Stimulated activated CD4-positive, alpha-beta T cell treated with anti-CD3 and anti-CD28 coated beads, Interleukin-1b, Interleukin-23, amount 100 ng/mL, for 4 hours (primary cell): ENCODE measurements around the gene WDR26.
A peak's percentile ranks its signal among the peaks of the same experiment; 100 is the strongest.
"Not testable (repeated sequence)": the region's sequence is repeated elsewhere in the genome, so short reads cannot be mapped to it uniquely, and the experiment has no call there.

Source experiments
- DNase-seq, 2 donors: peaks; one replicate each; pipeline ENCODE4 v3.0.0-alpha.2; 2020; ENCODE audit warnings: low read depth in 2 of 2

The WDR26 gene

DNA sequence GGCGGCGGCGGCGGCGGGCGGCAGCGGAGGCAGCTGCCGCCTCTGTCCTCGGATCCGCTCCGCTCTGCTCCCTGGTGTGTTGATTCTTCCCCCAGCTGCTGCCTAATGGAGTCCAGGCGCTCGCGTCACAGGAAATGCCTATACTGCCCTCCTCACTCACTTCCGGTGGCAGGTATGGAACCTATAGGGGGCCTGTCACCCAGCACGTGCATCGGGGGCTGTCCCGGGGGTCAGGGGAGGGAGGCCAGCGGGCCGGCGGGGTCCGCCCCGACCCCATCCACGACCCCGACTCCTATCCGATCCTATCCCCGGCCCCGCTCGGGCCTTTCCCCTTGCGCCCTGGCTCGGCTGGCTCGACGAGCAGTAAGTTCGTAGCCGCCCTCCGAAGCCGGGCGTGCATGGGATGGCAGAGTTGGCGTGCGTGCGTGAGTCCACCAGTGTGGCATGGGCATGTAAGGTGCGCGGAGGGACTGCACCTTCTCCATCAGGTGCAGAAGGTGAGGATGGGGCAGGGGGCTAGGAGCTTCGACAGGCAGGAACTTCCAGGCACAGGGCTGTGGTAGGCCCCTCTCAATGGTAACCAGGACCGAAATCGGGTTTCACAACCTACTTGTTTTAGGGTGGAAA is at the start of gene WDR26:
WDR26 (minus strand) TSS at position 107 of the 627 bp plus-strand sequence.
- peak; percentile 66 for DNase-seq

DNA sequence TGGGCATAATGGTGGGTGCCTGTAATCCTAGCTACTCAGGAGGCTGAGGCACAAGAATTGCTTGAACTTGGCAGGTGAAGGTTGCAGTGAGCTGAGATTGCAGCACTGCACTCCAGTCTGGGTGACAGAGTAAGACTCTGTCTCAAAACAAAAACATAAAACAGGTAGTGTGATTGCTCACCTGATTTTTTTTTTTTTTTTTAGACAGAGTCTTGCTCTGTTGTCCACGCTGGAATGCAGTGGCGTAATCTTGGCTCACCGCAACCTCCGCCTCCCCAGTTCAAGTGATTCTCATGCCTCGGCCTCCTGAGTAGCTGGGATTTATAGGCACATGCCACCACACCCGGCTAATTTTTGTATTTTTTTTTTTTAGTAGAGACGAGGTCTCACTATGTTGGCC is 48.6 kb upstream of the WDR26 start:
- DNase-seq = not testable (repeated sequence)

- DNase-seq = no peak
Measured at GRCh38 chr1:224482619-224483018, 48.0 kb upstream of the WDR26 start.

DNA sequence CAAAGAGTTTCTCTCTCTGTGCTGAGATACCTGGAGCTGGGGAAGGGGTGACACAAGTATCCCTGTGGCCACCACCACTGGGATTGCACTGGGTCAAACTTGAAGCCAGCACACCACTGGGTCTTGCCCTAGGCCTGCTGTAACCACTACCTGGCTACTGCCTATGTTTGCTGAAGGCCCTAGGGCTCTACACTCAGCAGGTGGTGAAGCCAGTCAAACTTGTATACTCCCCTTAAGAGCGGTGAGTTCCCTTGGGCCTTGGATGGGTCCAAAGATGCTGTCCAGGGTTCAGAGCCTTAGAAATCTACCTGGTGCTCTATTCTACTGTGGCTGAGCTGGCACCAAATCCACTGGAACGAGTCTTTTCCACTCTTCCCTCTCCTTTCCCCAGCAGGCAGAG is 47.0 kb upstream of the WDR26 start:
- no peak for DNase-seq

GRCh38 chr1:224480888-224481459 is 46.4 kb upstream of the WDR26 start:
- not testable (repeated sequence) for DNase-seq

DNA sequence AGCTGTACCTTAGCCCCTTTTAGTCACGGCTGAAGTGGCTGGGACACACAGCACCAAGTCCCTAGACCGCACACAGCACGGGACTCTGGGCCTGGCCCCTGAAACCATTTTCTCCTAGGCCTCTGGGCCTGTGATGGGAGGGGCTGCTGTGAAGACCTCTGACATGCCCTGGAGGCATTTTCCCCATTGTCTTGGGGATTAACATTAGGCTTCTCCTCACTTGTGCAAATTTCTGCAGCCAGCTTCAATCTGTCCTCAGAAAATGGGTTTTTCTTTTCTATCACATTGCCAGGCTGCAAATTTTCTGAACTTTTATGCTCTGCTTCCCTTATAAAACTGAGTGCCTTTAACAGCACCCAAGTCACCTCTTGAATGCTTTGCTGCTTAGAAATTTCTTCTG is 45.6 kb upstream of the WDR26 start:
- not testable (repeated sequence) for DNase-seq

GRCh38 chr1:224472806-224473205 is 38.2 kb upstream of the WDR26 start:
- DNase-seq = no peak

DNA sequence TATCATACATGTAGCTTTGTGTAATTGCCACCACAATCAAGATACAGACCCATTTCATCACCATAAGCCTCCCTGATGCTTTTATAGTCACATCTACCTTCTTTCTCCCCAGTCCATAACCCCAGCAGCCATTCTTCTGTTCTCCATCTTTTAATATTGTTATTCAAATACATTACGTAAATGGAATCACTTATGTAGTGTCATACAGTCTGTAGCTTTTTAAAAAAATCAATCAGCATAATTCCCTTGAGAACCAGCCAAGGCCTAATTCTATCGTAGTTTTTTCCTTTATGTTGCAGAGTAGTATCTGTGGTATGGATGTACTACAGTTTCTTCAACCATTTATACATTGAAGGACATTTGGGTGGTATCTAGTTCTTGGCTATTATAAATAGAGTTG is 31.6 kb upstream of the WDR26 start:
- no peak for DNase-seq

- DNase-seq = no peak
Measured at GRCh38 chr1:224459966-224460365, 25.4 kb upstream of the WDR26 start.

DNA sequence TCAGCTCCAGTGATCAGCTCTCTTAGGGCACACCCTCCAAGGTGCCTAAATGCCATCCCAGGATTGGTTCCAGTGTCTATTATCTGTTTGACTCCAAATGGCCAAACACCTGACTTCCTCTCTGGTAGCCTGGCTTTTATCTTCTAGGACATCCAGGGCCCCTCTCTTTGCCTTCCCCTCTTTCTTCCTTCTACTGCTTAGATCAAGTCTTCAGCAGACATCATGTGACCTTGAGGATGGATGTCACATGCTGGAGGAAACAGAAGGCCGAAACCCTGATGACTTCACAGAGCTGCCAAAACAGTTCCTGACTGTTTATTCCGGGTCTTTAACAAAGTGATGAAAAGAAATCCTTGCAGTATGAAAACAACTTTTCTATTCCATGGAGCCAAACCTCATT is 24.4 kb upstream of the WDR26 start:
- no peak for DNase-seq

- DNase-seq = no peak
Measured at GRCh38 chr1:224458296-224458695, 23.7 kb upstream of the WDR26 start.

- DNase-seq = no peak
Measured at GRCh38 chr1:224457782-224458144, 23.2 kb upstream of the WDR26 start.

GRCh38 chr1:224456637-224456953 is 22.0 kb upstream of the WDR26 start:
- DNase-seq = no peak

- DNase-seq = no peak
Measured at GRCh38 chr1:224454402-224455055, 19.9 kb upstream of the WDR26 start.

DNA sequence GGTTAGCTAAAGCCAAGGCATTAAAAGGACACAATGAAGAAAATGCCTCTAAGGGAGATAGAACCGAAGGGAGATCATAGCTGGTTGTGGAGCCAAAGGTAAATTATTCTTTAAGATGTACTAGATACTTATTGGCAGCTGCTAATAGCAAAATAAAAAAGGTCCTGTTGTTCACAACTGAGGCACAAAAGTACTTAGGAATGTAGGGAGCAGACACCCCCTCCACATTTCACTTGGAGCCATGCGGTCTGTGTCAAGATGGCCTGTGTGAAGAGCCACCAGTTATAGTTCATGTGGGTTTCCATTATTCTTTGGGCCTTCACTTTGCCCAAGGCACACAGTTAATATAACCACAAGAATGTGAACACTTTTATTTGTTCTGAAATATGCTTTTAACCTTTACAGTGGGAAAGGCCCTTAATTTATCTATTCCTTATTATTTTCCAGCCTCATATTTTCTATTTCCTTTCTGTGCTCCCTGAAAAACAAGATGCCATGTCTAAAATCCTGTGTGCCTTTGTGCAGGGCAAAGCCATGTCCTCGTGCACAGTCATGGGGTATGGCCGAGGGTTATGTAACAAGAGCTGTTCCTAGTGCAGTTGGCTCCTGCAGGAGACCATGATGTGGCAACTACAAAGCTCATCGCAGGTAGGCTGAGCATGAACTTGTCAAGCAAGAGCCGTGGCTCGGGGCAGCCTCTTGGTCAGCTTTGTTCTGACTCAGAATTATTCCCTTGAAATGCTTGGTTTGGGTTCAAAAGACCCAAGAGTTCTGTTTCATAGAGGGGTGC is 16.2 kb upstream of the WDR26 start:
- DNase-seq = no peak

DNA sequence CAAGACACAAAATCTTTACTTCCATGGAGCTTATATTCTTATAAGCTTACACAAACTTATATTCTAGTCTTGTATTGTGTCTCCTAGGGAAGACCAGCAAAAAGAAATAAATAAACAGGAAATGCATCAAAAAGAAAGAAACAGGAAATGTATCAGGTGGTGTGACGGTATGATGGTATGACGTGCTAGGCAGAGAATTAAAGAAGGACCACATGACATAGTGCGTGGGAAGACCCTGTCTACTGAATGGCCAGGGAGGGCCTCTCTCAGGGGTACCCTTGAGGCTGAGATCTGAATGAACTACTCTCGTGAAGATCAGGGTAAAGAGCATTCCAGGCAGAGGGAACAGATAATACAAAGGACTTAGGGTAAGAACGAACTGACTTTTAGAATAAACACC is 15.6 kb upstream of the WDR26 start:
- no peak for DNase-seq

DNA sequence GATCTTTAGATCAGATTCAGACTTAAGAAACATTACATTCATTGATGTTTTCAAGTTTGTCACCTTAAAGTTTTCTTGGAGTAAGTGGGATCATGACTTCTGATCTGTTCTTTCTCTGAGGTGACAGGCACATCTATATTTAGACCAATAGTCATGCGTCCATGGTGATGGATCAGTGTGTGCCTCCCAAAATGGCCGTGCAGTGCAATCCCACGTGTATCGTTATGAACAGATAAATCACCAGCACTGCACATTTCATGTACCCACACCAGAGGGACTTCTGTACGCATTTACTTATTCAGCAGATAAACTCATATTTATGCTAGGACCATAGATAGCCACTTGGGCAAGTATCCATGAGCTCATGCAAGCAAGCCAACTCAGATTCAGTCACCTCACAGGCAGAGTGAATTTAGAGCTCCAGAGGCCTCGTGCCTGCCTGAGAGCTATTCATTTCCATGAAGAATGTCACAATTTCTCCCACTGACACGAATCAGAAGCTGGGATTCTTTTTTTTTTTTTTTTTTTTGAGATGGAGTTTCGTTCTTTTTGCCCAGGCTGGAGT is 13.9 kb upstream of the WDR26 start:
- no peak for DNase-seq

DNA sequence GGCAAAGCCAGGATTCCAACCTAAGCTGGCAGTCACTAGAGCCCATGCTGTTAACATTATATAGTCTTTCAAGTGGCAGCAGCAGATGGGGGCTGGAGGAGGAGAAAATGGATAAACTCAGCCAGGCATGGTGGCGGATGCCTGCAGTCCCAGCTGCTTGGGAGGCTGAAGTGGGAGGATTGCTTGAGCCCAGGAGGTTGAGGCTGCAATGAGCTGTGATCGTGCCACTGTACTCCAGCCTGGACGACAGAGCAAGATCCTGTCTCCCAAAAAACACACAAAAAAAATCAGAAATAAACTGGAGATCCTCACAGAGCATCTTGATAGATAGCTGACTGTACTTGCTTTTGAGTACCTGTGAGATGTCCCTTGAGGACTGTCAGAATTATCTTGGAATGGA is 13.4 kb upstream of the WDR26 start:
- DNase-seq = no peak

- no peak for DNase-seq
Measured at GRCh38 chr1:224447251-224447650, 12.7 kb upstream of the WDR26 start.

DNA sequence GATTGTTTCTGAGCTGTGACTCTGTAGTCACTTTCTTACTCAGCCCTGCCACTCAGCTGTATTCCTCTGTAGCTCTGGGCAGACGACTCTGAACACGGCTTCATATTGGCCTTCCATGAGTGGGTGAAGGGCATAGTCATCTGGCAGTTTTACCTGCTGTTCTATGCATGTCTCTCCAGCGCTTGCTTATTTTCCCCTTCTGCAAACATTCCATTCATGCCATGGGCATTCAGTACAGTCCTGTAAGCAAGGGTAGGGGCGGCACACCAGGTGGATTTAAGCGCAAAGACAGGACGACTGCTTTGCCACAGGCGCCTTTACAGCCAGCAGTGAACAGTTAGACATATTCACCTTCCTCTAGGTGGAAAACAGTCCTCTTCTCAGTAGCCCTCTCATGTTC is 4.4 kb upstream of the WDR26 start:
- no peak for DNase-seq

DNA sequence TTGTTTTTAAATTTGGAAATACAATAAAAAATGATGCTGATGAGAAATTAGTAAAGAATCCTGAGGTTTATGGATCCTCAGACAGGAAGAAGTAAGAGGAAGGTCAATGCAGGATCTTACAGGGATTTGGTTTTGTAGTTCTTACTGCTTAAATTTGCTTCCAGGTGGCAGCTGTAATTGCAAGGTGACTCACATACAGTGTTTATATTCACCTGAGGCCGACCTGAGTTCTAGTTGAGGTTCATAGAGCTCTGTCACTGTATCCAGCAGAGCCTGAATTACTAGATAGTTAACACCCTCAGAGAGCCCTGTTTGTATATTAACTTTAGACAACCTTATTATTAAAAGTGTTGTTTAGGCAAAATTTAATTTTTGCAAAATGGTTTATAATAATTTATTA is 1.4 kb upstream of the WDR26 start:
- no peak for DNase-seq

DNA sequence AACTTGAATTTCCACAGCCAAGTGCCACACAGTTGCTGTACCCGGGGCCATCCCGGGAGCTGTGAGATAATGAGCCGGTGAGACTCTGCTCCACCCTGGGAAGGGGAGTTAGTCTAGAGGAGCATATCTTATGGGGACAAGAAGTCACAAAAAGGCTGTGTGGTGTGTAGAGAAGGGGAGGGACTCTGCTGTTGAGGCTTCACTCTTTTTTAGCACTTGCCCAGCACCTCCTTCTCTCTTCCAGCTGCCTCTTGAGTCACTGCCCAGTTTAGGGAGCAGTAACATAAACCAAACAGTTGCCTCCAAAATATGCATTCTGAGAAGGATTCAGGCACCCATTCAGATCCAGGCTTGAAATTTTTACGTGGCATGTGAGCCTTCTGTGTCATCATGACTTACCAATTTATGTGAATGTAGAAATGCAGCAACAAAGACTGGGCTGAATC is 744 bp upstream of the WDR26 start:
- DNase-seq = peak in 1 of 2 donors; percentile 5
